Naive thymus-derived CD4-positive, alpha-beta T cell (primary cell): ENCODE results near the gene NANOS2. TPM values are rescaled to one million over a fixed set of nuclear protein-coding genes. Genes with fewer than 3 reads are reported as not detected.

Experiments
- ATAC-seq: fragments of 150-1000 bp; cut with Tn5 transposase; 2 replicates; pipeline ENCODE4 v1.10.0; 2021; ENCODE audit warnings: mild to moderate bottlenecking, moderate library complexity
- CTCF ChIA-PET: fragments of 350-600 bp; sonication (Branson Sonifier 250); formaldehyde crosslinking; loops from one replicate; lab custom pipeline; 2021; ENCODE audit warnings: antibody characterized with exemption; lab: Charles Lee
- POLR2A ChIA-PET: fragments of 350-600 bp; sonication (Branson Sonifier 250); formaldehyde crosslinking; loops from one replicate; lab custom pipeline; 2021; ENCODE audit warnings: antibody characterized with exemption, inconsistent platforms; lab: Charles Lee
- DNase-seq, 9 donors: peaks; one replicate each; pipeline versions ENCODE4 v3.0.0 to v3.0.0-alpha.2; 2020 to 2022; ENCODE audit warnings: mixed read lengths in 1 of 9
- H3K27ac ChIP-seq: one replicate; pipeline ENCODE4 v1.7.0; 2013; ENCODE audit warnings: mild to moderate bottlenecking, low read depth, low read length, moderate library complexity
- H3K27me3 ChIP-seq, 2 donors: one replicate each; pipeline ENCODE4 v1.7.0; 2013; ENCODE audit warnings: low read length in 2 of 2, mild to moderate bottlenecking in 2 of 2, moderate library complexity in 2 of 2; ENCODE audit not compliant: control insufficient read depth in 2 of 2, insufficient read depth in 2 of 2
- H3K36me3 ChIP-seq, 3 experiments: 1 replicate in 2 of 3; 2 replicates in 1 of 3; pipeline ENCODE4 v1.7.0; 2013; ENCODE audit warnings: low read length in 3 of 3, mild to moderate bottlenecking in 3 of 3, moderate library complexity in 1 of 3; ENCODE audit not compliant: insufficient read depth in 3 of 3, control insufficient read depth in 2 of 3
- H3K4me1 ChIP-seq, 2 donors: one replicate each; pipeline ENCODE4 v1.7.0; 2013; ENCODE audit warnings: low read length in 2 of 2, mild to moderate bottlenecking in 2 of 2, moderate library complexity in 1 of 2; ENCODE audit not compliant: control insufficient read depth in 2 of 2, insufficient read depth in 2 of 2
- H3K4me3 ChIP-seq: 2 replicates; pipeline ENCODE4 v1.7.0; 2013; ENCODE audit warnings: mild to moderate bottlenecking, low read length
- H3K9me3 ChIP-seq, 3 experiments: 1 replicate in 2 of 3; 2 replicates in 1 of 3; pipeline ENCODE4 v1.7.0; 2013; ENCODE audit warnings: low read length in 3 of 3; ENCODE audit not compliant: control insufficient read depth in 2 of 3
- H3K27ac Mint-ChIP-seq, 9 donors: one replicate each; pipeline ENCODE4 v1.8.0; 2020 to 2022; ENCODE audit warnings: mixed read lengths in 9 of 9, mild to moderate bottlenecking in 8 of 9, moderate library complexity in 5 of 9, inconsistent platforms in 2 of 9
- H3K27me3 Mint-ChIP-seq, 5 donors: one replicate each; pipeline ENCODE4 v1.8.0; 2021 to 2022; ENCODE audit warnings: mixed read lengths in 5 of 5, mild to moderate bottlenecking in 1 of 5
- H3K36me3 Mint-ChIP-seq, 5 donors: one replicate each; pipeline ENCODE4 v1.8.0; 2020 to 2022; ENCODE audit warnings: mixed read lengths in 5 of 5, mild to moderate bottlenecking in 3 of 5, inconsistent platforms in 1 of 5
- H3K4me1 Mint-ChIP-seq, 7 donors: one replicate each; pipeline ENCODE4 v1.8.0; 2020 to 2022; ENCODE audit warnings: mixed read lengths in 7 of 7, mild to moderate bottlenecking in 3 of 7, inconsistent platforms in 1 of 7
- H3K4me3 Mint-ChIP-seq, 10 donors: one replicate each; pipeline ENCODE4 v1.8.0; 2020 to 2022; ENCODE audit warnings: mild to moderate bottlenecking in 10 of 10, mixed read lengths in 10 of 10, moderate library complexity in 6 of 10, inconsistent platforms in 2 of 10
- H3K9me3 Mint-ChIP-seq, 11 donors: one replicate each; pipeline ENCODE4 v1.8.0; 2020 to 2022; ENCODE audit warnings: mixed read lengths in 11 of 11, mild to moderate bottlenecking in 4 of 11, inconsistent platforms in 1 of 11, moderate library complexity in 1 of 11
- intact Hi-C, 2 donors: fragments of 100-400 bp; cut with micrococcal nuclease; formaldehyde crosslinking; loops; one replicate each; pipeline ENCODE4 v1.15.1; 2023
- polyA plus RNA-seq, 2 donors: library from polyadenylated mRNA; unstranded; fragments of 300-500 nt; fragmentation: Illumina TruSeq; gene quantifications; one replicate each; pipeline ENCODE4 v1.2.3, GENCODE V29; 2021
- total RNA-seq, 6 experiments: library from RNA in 5 of 6; stranded (reverse) in 5 of 6; gene quantifications; 1 replicate in 5 of 6; 2 replicates in 1 of 6; pipeline ENCODE4 v1.2.3 and lab custom pipeline; 2021 to 2026

The NANOS2 gene
- total and polyA plus RNA-seq, 7 experiments from 2014 or later: not detected

DNA sequence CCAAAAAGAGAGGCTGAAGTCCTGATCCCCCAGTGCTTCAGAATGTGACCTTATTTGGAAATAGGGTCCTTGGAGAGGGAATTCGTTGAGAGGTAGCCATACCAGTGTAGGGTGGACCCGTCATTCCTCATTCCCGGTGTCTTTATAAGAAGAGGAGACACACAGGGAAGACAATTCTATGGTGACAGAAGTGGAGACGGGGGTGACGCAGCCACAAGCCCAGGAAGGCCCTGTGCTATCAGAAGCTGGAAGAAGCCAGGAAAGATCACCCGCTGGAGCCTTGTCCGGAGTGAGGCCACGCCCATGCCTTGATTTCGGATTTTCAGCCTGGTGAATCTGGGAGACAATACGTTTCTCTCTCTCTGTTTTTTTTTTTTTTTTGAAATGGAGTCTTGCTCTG lies 9.6 kb downstream of the NANOS2 start:
- Histone ChIP-seq H3K9me3 (no peaks in the 10 kb centered on the region), H3K36me3 (peaks cover 0 to 5% (median 0%) of the 10 kb centered on the region in 3 experiments), H3K4me3 (no peak overlapping the region), H3K27me3 (no peaks in the 10 kb centered on the region), H3K27ac (no peak overlapping the region), H3K4me1 (peaks cover 0 to 5% of the 10 kb centered on the region in 2 donors)
- ChIA-PET CTCF (interaction anchor here (0.7 kb wide), 1 partner anchor 23 kb away, joined by 3 read pairs; no protein-coding TSS in a partner anchor), POLR2A (no interaction called here)
- Mint-ChIP-seq H3K27me3 (peaks cover 0 to 21% (median 4%) of the 10 kb centered on the region in 5 donors), H3K4me3 (no peak overlapping the region), H3K36me3 (peaks cover 0 to 12% (median 4%) of the 10 kb centered on the region in 5 donors), H3K27ac (no peak overlapping the region), H3K4me1 (peaks cover 8 to 24% (median 13%) of the 10 kb centered on the region in 7 donors), H3K9me3 (no peaks in the 10 kb centered on the region)
- intact Hi-C loops: no loop called here
- ATAC-seq (no peak), DNase-seq (no peak)

- H3K36me3 Mint-ChIP-seq: peaks cover 0 to 18% (median 10%) of the 10 kb centered on the region in 5 donors
- peak overlapping the region; percentile 78 for H3K27ac ChIP-seq
- H3K36me3 ChIP-seq: peaks cover 0 to 17% (median 0%) of the 10 kb centered on the region in 3 experiments
- H3K27me3 Mint-ChIP-seq: peaks cover 0 to 17% (median 0%) of the 10 kb centered on the region in 5 donors
- ChIA-PET POLR2A (interaction anchor here (0.6 to 3.9 kb wide), 10 partner anchors 17 to 719 kb away, joined by 3 to 42 read pairs (median 5); partner anchors contain the start of genes CCDC61, FBXO46, IRF2BP1 and QPCTL), CTCF (interaction anchor here (0.6 to 2.7 kb wide), 6 partner anchors 21 to 104 kb away, joined by 3 to 9 read pairs (median 3); partner anchors contain the start of gene SYMPK)
- ATAC-seq (peak; percentile 93), DNase-seq (peak; percentile 96 to 100 (median 99))
- H3K4me3 Mint-ChIP-seq: peak overlapping the region; percentile 93 to 98 (median 96)
- H3K9me3 ChIP-seq: no peaks in the 10 kb centered on the region
- H3K9me3 Mint-ChIP-seq: no peaks in the 10 kb centered on the region
- H3K27me3 ChIP-seq: no peaks in the 10 kb centered on the region
- H3K4me3 ChIP-seq: peak overlapping the region; percentile 93
- peaks cover 10 to 27% (median 17%) of the 10 kb centered on the region in 7 donors for H3K4me1 Mint-ChIP-seq
- peak overlapping the region; percentile 71 to 93 (median 87) for H3K27ac Mint-ChIP-seq
- H3K4me1 ChIP-seq: peaks cover 0 to 5% of the 10 kb centered on the region in 2 donors
- intact Hi-C loops: loop anchor here (1.0 to 5.0 kb wide), 11 partner anchors 14 to 1369 kb away; partner anchors contain the start of genes CCDC61 (in 2 of the 2), IRF2BP1 (in 2 of the 2), SYMPK (in 2 of the 2) and CALM3 (in 1 of the 2)
Observed at GRCh38 chr19:45902651-45903625, 11.6 kb downstream of the NANOS2 start.

- H3K9me3 Mint-ChIP-seq: no peaks in the 10 kb centered on the region
- Histone ChIP-seq H3K36me3 (peaks cover 0 to 22% (median 0%) of the 10 kb centered on the region in 3 experiments), H3K4me1 (peaks cover 0 to 5% of the 10 kb centered on the region in 2 donors), H3K27ac (peak within 1 kb of the TSS; percentile 78), H3K9me3 (no peaks in the 10 kb centered on the region), H3K4me3 (peak within 1 kb of the TSS; percentile 93), H3K27me3 (no peaks in the 10 kb centered on the region)
- H3K4me1 Mint-ChIP-seq: peaks cover 10 to 27% (median 17%) of the 10 kb centered on the region in 7 donors
- intact Hi-C loops: loop anchor here (1.0 to 5.0 kb wide), 10 partner anchors 16 to 1370 kb away; partner anchors contain the start of genes CCDC61 (in 2 of the 2), IRF2BP1 (in 2 of the 2), SYMPK (in 2 of the 2) and CALM3 (in 1 of the 2)
- ATAC-seq: no peak
- peaks cover 0 to 18% (median 10%) of the 10 kb centered on the region in 5 donors for H3K36me3 Mint-ChIP-seq
- peaks cover 0 to 14% (median 0%) of the 10 kb centered on the region in 5 donors for H3K27me3 Mint-ChIP-seq
- POLR2A ChIA-PET: interaction anchor here (0.5 to 3.9 kb wide), 10 partner anchors 11 to 856 kb away, joined by 3 to 42 read pairs (median 4); partner anchors contain the start of genes CCDC61, FBXO46, IRF2BP1 and QPCTL
- DNase-seq: peak in 1 of 9 donors; percentile 17
- peak within 1 kb of the TSS; percentile 74 to 95 (median 89) for H3K27ac Mint-ChIP-seq
- H3K4me3 Mint-ChIP-seq: peak within 1 kb of the TSS; percentile 93 to 98 (median 96)
- CTCF ChIA-PET: interaction anchor here (0.6 to 2.7 kb wide), 5 partner anchors 8 to 647 kb away, joined by 3 to 9 read pairs (median 3); partner anchors contain the start of gene SYMPK
Observed at GRCh38 chr19:45901912-45902650, 12.5 kb downstream of the NANOS2 start, which contains the start of gene MYPOP. MYPOP (minus strand) TSS chr19:45902613; CDS start chr19:45901773, 840 bp downstream.

- intact Hi-C loops: loop anchor here (5.0 kb wide), 3 partner anchors 116 to 1371 kb away; partner anchors contain the start of genes CALM3 (in 1 of the 2) and INAFM1 (in 1 of the 2)
- peak overlapping the region; percentile 1 for H3K4me3 ChIP-seq
- CTCF ChIA-PET: interaction anchor here (0.7 to 2.7 kb wide), 4 partner anchors 9 to 646 kb away, joined by 3 to 9 read pairs (median 4); partner anchors contain the start of gene IRF2BP1
- H3K36me3 ChIP-seq: peaks cover 0 to 24% (median 0%) of the 10 kb centered on the region in 3 experiments
- no peaks in the 10 kb centered on the region for H3K9me3 Mint-ChIP-seq
- H3K36me3 Mint-ChIP-seq: peaks cover 0 to 18% (median 10%) of the 10 kb centered on the region in 5 donors
- ATAC-seq (no peak), DNase-seq (peak in 4 of 9 donors; percentile 18 to 40 (median 24))
- peak overlapping the region in 2 of 9 donors; percentile 87 to 89 for H3K27ac Mint-ChIP-seq
- peaks cover 10 to 25% (median 17%) of the 10 kb centered on the region in 7 donors for H3K4me1 Mint-ChIP-seq
- H3K4me3 Mint-ChIP-seq: peak overlapping the region in 9 of 10 donors; percentile 49 to 98 (median 73)
- H3K27me3 Mint-ChIP-seq: peaks cover 0 to 10% (median 0%) of the 10 kb centered on the region in 5 donors
- H3K27me3 ChIP-seq: no peaks in the 10 kb centered on the region
- H3K27ac ChIP-seq: no peak overlapping the region
- H3K9me3 ChIP-seq: no peaks in the 10 kb centered on the region
- POLR2A ChIA-PET: interaction anchor here (0.5 to 3.9 kb wide), 8 partner anchors 11 to 857 kb away, joined by 3 to 42 read pairs (median 4); partner anchors contain the start of genes FBXO46, IRF2BP1 and SYMPK
- peaks cover 0 to 5% of the 10 kb centered on the region in 2 donors for H3K4me1 ChIP-seq
Observed at GRCh38 chr19:45901432-45901911, 13.1 kb downstream of the NANOS2 start.

DNA sequence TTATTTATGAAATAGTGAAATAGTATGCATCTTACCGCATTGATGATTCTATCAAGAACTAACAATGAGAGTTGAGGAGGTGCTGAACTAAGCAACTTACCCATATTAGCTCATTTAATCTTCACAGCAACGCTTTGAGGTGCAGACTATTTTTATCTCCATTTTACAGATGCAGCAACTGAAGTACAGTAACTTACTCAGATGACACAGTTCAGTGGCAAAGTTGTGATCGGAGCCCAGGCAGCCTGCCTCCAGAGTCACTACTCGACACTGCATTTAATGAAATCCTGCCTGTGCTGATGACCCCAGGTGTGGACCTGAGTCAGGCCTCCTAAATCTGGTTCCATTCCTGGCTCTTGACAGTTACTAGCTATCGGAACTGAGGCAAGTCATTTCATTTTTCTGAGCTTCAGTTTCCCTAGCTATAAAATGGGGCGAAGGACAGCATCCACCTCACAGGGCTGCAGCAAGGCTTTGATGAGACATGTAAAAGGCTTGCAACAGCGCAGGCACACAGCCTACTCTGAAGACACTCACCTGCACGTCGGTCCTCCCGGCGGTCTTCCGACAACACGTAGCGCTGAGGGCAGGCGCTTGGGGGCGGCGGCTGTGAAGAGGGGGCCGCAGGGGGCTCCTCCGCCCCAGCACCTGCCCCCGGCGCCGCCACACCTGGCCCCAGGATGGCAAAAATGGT lies 13.7 kb downstream of the NANOS2 start:
- peak overlapping the region; percentile 1 for H3K4me3 ChIP-seq
- H3K4me1 ChIP-seq: peaks cover 0 to 5% of the 10 kb centered on the region in 2 donors
- H3K9me3 ChIP-seq: no peaks in the 10 kb centered on the region
- intact Hi-C loops: loop anchor here (5.0 kb wide), 3 partner anchors 116 to 1371 kb away; partner anchors contain the start of genes CALM3 (in 1 of the 2) and INAFM1 (in 1 of the 2)
- ChIA-PET CTCF (interaction anchor here (1.3 to 2.7 kb wide), 3 partner anchors 10 to 19 kb away, joined by 3 to 9 read pairs (median 5); partner anchors contain the start of gene IRF2BP1), POLR2A (interaction anchor here (0.6 to 3.9 kb wide), 6 partner anchors 10 to 38 kb away, joined by 3 to 42 read pairs (median 5); partner anchors contain the start of genes IRF2BP1 and SYMPK)
- Mint-ChIP-seq H3K27ac (peak overlapping the region in 3 of 9 donors; percentile 12 to 30 (median 14)), H3K4me3 (peak overlapping the region; percentile 49 to 98 (median 62)), H3K4me1 (peaks cover 10 to 25% (median 17%) of the 10 kb centered on the region in 7 donors), H3K9me3 (no peaks in the 10 kb centered on the region), H3K27me3 (peaks cover 0 to 6% (median 0%) of the 10 kb centered on the region in 5 donors), H3K36me3 (peaks cover 0 to 18% (median 10%) of the 10 kb centered on the region in 5 donors)
- no peak for DNase-seq
- peaks cover 0 to 25% (median 0%) of the 10 kb centered on the region in 3 experiments for H3K36me3 ChIP-seq
- no peak overlapping the region for H3K27ac ChIP-seq
- ATAC-seq: no peak
- H3K27me3 ChIP-seq: no peaks in the 10 kb centered on the region
